Muscle layer of colon (tissue), 2 donors: ENCODE results near the gene CMSS1.
"Not testable (repeated sequence)": the region's sequence is repeated elsewhere in the genome, so short reads cannot be mapped to it uniquely, and the experiment has no call there.

Experiments used
- H3K27ac ChIP-seq: one replicate; pipeline ENCODE4 v1.7.0; 2013; ENCODE audit warnings: low read depth, mild to moderate bottlenecking, low read length, moderate library complexity
- H3K27me3 ChIP-seq, 2 donors: one replicate each; pipeline ENCODE4 v1.7.0; 2013; ENCODE audit warnings: low read length in 2 of 2, mild to moderate bottlenecking in 2 of 2; ENCODE audit not compliant: insufficient read depth in 2 of 2, control insufficient read depth in 1 of 2
- H3K36me3 ChIP-seq: one replicate; pipeline ENCODE4 v1.7.0; 2013; ENCODE audit warnings: mild to moderate bottlenecking, low read length; ENCODE audit not compliant: insufficient read depth
- H3K4me1 ChIP-seq: one replicate; pipeline ENCODE4 v1.7.0; 2013; ENCODE audit warnings: mild to moderate bottlenecking, low read length; ENCODE audit not compliant: insufficient read depth
- H3K4me3 ChIP-seq, 2 donors: one replicate each; pipeline ENCODE4 v1.7.0; 2013; ENCODE audit warnings: low read length in 2 of 2, low read depth in 1 of 2, mild to moderate bottlenecking in 1 of 2, moderate library complexity in 1 of 2
- H3K9ac ChIP-seq: one replicate; pipeline ENCODE4 v1.7.0; 2013; ENCODE audit warnings: low read length
- H3K9me3 ChIP-seq: one replicate; pipeline ENCODE4 v1.7.0; 2013; ENCODE audit warnings: mild to moderate bottlenecking, low read length
- donor health status: abdominal sarcoma.
- donor health status: Adenocarcinoma of cecum.

CMSS1 gene

DNA sequence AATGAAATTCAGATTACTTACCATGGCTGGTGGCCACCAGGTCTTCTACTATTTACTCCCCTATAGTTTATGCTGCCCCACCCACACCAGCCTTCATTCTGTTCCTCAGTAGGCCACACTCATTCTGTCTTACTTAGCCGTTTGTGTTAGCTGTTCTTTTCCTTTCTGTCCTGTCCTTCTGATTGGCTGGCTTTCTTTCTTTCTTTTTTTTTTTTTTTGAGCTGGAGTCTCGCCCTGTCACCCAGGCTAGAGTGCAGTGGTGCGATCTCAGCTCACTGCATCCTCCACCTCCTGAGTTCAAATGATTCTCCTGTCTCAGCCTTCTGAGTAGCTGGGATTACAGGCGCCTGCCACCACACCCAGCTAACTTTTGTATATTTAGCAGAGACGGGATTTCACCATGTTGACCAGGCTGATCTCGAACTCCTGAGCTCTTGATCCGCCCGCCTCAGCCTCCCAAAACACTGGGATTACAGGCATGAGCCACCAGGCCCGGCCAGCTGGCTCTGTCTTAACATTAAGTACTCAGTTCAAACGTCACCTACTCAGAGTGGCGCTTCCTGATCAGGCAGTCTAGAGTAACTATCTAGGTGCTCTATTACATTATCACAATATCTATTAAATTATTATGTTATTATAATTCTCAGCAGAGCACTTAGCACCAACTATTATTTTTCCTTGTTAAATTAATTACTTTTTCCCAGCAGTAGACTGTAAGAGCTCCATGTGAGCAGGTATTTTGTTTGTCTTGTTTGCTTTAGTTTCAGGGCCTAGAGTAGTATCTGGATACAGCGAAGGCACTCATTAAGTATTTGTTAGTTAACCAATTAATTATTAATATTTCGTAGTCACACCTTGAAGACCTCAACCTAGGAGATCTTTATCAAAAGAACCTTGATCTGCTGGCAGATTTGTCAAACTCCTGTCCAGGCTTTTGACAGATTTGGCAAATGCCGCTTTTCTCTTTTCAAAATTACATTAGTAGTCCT is 6.4 kb downstream of the CMSS1 start:
- Histone ChIP-seq H3K4me1 (peaks cover under 1% of the 10 kb centered on the region), H3K4me3 (no peak overlapping the region), H3K36me3 (no peaks in the 10 kb centered on the region), H3K9me3 (no peaks in the 10 kb centered on the region), H3K27me3 (no peaks in the 10 kb centered on the region), H3K9ac (no peak overlapping the region), H3K27ac (no peak overlapping the region)

DNA sequence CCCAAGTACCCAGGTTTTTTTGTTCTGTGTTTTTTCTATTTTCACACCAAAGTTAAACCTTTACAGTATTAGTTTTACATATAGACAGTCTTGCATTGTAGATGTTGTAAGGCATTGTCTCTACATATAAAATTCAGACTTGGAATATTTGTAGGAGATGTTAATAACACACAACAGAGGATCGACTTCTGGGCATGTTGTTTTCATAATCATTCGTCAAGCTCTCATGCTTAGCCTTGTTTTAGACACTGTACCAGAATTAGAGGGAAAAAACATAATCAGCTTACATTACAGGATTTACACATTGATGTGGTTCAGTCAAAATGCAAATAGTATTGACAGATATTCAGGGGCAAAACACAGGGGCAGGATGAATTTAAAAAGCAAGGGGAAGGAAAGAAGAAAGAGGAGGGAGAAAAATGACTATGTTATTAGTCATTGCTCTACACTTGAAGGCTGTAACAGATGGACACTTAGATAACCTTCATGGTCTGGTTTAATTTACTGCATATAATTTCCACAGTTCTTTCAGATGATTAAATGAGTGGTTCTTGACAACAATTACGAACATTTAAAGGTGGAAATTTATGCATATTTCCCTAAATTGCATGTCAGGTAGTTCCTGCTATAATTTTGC is 7.5 kb downstream of the CMSS1 start:
- no peak overlapping the region for H3K9ac ChIP-seq
- no peaks in the 10 kb centered on the region for H3K36me3 ChIP-seq
- no peak overlapping the region for H3K27ac ChIP-seq
- no peaks in the 10 kb centered on the region for H3K9me3 ChIP-seq
- H3K27me3 ChIP-seq = no peaks in the 10 kb centered on the region
- H3K4me3 ChIP-seq = no peak overlapping the region
- H3K4me1 ChIP-seq = no peaks in the 10 kb centered on the region

DNA sequence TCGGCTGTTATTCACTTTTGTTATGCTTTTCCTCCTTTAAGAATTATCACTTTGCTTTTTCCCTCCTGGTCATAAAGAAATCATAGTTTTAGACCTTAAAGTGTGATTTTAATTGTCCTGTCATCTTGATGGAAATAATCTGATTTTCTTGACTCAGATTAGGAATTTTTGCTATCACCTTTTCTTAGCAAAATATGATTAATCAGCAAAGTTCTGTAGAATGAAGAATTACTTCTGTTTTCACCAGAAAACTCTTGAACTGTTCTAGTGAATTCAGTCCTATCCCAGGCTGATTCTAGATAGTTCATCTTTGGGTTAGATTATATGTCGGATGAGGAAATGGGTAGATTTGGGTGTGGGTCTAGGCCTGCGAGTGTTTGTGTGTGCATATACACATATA is 12.2 kb downstream of the CMSS1 start:
- H3K27me3 ChIP-seq = no peaks in the 10 kb centered on the region
- no peak overlapping the region for H3K4me3 ChIP-seq
- no peaks in the 10 kb centered on the region for H3K36me3 ChIP-seq
- no peak overlapping the region for H3K27ac ChIP-seq
- H3K9me3 ChIP-seq = no peaks in the 10 kb centered on the region
- H3K4me1 ChIP-seq = no peaks in the 10 kb centered on the region
- H3K9ac ChIP-seq = no peak overlapping the region

DNA sequence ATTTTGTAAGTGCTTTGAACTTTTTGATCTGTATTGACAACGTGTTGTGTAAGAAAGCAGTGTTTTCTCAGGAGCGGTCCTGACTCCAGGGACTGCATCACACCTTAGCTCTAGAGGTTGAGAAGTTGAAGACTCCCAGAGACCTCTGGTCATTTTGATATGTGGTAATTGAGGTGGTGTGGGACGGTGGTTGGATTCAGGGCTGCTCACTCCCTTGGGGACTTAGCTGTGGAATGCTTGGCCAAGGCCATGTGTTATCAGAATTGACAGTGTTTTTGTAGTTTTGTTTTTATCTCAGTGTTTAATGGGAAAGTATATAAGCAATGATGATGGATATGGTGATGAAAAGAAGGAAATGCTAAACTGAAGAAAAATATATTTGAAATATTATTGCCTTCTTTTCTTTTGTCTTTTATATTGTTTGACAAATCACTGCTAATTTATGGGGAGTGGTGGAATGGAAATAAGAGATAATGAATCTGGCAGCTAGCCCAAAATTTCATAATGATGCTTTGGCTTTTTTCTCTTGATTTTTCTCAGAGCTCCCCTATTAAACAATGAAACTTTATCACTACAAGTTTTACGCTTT is 16.0 kb downstream of the CMSS1 start:
- Histone ChIP-seq H3K9ac (no peak overlapping the region), H3K9me3 (no peaks in the 10 kb centered on the region), H3K36me3 (no peaks in the 10 kb centered on the region), H3K27ac (no peak overlapping the region), H3K4me1 (no peaks in the 10 kb centered on the region), H3K27me3 (no peaks in the 10 kb centered on the region), H3K4me3 (no peak overlapping the region)

DNA sequence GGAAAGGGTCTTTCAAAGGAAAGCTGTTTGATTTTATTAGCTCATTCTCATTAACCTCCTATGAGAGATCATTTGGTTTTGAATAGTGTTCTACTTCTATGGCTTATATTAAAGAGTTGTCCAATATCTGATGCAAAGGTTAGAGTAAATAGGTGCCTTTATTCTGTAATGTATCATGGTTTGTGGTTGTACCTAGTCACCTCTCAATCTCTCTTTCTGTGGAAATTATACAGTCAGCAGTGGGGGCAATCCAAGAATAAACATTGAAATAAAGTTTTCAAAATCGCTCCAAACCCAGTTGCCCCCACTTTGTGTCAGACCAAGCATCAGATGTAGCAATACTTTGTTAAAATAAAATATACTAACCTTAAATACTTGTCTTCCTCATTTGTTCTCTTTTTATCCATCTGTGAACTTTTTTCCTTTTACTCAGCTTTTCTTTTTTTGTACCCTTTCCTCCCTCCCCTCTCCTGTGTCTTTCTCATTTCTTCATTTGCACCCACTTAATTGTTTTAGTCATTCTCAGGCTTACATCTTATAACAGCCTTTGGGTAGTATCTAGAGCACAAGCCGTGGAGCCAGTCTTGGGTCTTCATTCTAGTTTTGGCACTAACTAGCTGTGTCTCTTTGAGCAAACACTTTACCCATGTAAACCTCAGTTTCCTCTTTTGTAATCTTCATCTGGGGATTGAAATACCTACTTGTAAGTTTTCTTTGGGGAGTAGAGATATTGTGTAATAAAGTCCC is 16.7 kb downstream of the CMSS1 start:
- Histone ChIP-seq H3K4me3 (no peak overlapping the region), H3K9me3 (no peaks in the 10 kb centered on the region), H3K9ac (no peak overlapping the region), H3K4me1 (no peaks in the 10 kb centered on the region), H3K36me3 (no peaks in the 10 kb centered on the region), H3K27me3 (no peaks in the 10 kb centered on the region), H3K27ac (no peak overlapping the region)

DNA sequence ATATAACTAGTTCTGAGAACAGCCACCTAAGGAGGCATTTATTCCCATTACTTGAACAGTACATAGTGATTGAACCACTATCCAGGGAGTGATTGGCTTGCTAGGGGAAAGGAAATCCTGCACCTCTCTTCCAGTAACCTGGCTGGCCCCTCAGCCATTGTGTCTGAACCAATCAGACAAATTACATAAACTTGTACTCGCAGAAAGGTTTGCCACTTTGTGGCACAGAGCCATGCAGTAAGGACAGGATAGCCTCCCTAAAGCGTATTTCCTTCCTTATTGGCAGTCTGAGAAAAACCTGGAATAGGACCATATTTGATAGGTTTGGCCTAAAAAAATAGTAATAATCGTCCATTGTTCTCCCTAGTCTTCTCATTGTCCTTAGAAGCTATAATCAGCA is 19.0 kb downstream of the CMSS1 start:
- Histone ChIP-seq H3K27me3 (no peaks in the 10 kb centered on the region), H3K9ac (no peak overlapping the region), H3K27ac (no peak overlapping the region), H3K9me3 (no peaks in the 10 kb centered on the region), H3K4me1 (no peaks in the 10 kb centered on the region), H3K4me3 (no peak overlapping the region), H3K36me3 (no peaks in the 10 kb centered on the region)

DNA sequence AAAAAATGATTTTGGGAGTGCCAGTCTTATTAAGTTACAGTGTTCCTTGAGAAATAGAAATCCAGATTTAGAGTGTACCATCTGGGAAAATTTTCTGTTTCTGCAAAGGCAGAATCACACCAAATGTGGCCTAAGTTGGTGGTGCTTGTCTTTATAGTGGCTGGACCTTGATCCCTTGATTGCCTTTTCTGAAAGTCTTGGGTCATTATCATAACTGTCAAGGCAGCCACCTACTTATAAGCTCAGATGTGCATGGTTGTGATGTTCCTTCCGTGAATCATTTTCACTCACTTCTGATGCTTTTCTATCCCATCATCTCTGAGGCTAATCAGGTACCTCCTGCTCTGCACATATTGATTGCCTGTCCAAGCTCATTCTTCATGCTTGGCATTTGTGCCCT is 20.1 kb downstream of the CMSS1 start:
- H3K4me3 ChIP-seq = no peak overlapping the region
- no peaks in the 10 kb centered on the region for H3K27me3 ChIP-seq
- H3K27ac ChIP-seq = no peak overlapping the region
- peaks cover 3% of the 10 kb centered on the region for H3K4me1 ChIP-seq
- H3K36me3 ChIP-seq = no peaks in the 10 kb centered on the region
- no peak overlapping the region for H3K9ac ChIP-seq
- H3K9me3 ChIP-seq = no peaks in the 10 kb centered on the region

DNA sequence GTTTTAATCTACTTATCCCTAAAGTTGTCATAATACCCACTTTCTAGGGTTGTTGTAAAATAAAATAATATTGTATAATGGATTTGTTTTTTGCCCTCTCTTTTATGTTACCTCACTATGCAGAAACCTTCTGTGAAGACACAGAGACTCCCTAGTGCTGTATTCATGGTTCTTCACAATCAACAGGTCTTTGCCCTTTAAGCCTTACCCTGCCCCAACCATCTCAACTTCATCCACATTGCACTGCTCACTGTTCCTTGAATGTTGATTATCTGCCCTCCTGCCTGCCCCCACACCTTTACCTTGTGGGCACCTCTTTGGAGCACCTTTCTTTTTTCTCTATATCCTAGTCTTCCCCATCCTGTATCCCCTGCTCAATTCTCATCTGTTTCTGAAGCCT is 21.1 kb downstream of the CMSS1 start:
- no peaks in the 10 kb centered on the region for H3K36me3 ChIP-seq
- no peak overlapping the region for H3K27ac ChIP-seq
- no peaks in the 10 kb centered on the region for H3K9me3 ChIP-seq
- no peak overlapping the region for H3K4me3 ChIP-seq
- H3K27me3 ChIP-seq = no peaks in the 10 kb centered on the region
- H3K4me1 ChIP-seq = peaks cover 12% of the 10 kb centered on the region
- no peak overlapping the region for H3K9ac ChIP-seq

DNA sequence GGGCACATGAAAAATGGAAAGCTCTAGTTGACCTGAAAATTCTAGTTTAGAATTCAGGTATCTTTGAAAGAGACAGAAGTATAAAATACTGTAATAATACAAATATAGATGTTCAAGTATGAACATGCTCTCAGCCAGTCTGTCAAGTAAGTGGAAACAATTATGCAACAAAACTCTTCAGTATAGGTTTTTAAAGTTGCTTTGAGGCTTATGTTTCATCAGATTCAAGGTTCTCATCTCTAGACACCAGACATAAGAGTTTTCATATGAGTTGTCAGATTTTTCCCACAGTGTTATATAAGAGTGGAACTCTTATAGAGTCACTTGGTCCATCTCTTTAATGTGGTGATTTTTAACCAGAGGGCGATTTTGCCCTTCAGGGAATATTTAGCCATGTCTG is 22.0 kb downstream of the CMSS1 start:
- no peaks in the 10 kb centered on the region for H3K9me3 ChIP-seq
- no peak overlapping the region for H3K27ac ChIP-seq
- no peak overlapping the region for H3K4me3 ChIP-seq
- H3K4me1 ChIP-seq = peaks cover 20% of the 10 kb centered on the region
- no peaks in the 10 kb centered on the region for H3K27me3 ChIP-seq
- no peaks in the 10 kb centered on the region for H3K36me3 ChIP-seq
- no peak overlapping the region for H3K9ac ChIP-seq

DNA sequence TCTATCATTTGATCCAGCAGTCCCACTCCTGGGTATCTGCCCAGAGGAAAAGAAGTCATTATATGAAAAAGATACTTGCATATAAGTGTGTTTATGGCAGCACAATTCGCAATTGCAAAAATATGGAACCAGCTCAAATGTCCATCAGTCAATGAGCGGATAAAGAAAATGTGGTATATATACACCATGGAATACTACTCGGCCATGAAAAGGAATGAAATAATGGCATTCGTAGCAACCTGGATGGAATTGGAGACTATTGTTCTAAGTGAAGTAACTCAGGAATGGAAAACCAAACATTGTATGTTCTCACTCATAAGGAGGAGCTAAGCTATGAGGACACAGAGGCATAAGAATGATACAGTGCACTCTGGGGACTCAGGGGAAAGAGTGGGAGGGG is 24.3 kb downstream of the CMSS1 start:
- not testable (repeated sequence) for H3K36me3 ChIP-seq, H3K27me3 ChIP-seq, H3K9ac ChIP-seq, H3K4me3 ChIP-seq, H3K9me3 ChIP-seq, H3K27ac ChIP-seq
- H3K4me1 ChIP-seq = peaks cover 44% of the 10 kb centered on the region
